ENCODE results near the gene DNAJC17. TPM values are rescaled to one million over a fixed set of nuclear protein-coding genes. Genes with fewer than 3 reads are reported as not detected.

DNAJC17 gene
- total and polyA plus RNA-seq, 8 donors, result 24.3 to 50.1 (median 42.1) TPM

GRCh38 chr15:40721701-40722100 lies 85.6 kb downstream of the DNAJC17 start:
- Histone ChIP-seq H3K4me1 (no peaks in the 10 kb centered on the region), H3K36me3 (peaks cover 0 to 8% of the 10 kb centered on the region in 2 donors), H3K4me3 (no peak overlapping the region), H3K27ac (no peak overlapping the region), H3K27me3 (no peaks in the 10 kb centered on the region), H3K9me3 (no peaks in the 10 kb centered on the region)
- no peak for ATAC-seq
- TF ChIP-seq, protein P1, sequence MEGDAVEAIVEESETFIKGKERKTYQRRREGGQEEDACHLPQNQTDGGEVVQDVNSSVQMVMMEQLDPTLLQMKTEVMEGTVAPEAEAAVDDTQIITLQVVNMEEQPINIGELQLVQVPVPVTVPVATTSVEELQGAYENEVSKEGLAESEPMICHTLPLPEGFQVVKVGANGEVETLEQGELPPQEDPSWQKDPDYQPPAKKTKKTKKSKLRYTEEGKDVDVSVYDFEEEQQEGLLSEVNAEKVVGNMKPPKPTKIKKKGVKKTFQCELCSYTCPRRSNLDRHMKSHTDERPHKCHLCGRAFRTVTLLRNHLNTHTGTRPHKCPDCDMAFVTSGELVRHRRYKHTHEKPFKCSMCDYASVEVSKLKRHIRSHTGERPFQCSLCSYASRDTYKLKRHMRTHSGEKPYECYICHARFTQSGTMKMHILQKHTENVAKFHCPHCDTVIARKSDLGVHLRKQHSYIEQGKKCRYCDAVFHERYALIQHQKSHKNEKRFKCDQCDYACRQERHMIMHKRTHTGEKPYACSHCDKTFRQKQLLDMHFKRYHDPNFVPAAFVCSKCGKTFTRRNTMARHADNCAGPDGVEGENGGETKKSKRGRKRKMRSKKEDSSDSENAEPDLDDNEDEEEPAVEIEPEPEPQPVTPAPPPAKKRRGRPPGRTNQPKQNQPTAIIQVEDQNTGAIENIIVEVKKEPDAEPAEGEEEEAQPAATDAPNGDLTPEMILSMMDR (IDR thresholded peaks at IDR 0.05), result no peak
- no peak for DNase-seq
- intact Hi-C loops (cut with DNase I), result no loop called here

DNA sequence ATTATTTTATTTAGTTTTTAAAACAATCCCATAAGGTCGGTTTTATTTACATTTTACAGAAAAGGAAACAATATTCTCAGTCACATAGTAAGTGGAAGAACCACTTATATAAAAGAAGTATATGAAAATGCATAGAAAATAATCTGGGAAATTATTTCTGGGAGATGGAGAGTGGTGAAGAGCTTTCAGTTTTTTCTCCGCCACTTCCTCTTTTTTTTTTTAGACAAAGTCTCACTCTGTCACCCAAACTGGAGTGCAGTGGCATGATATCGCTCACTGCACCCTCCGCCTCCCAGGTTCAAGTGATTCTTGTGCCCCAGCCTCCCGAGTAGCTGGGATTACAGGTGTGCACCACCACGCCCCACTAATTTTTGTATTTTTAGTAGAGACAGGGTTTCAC lies 91.1 kb downstream of the DNAJC17 start:
- TF ChIP-seq, protein P1 (IDR thresholded peaks at IDR 0.05), result no peak
- DNase-seq (no peak), ATAC-seq (no peak)
- Histone ChIP-seq H3K4me3 (no peak overlapping the region), H3K27ac (no peak overlapping the region), H3K4me1 (no peaks in the 10 kb centered on the region), H3K9me3 (no peaks in the 10 kb centered on the region), H3K36me3 (peaks cover 0 to 13% of the 10 kb centered on the region in 2 donors), H3K27me3 (no peaks in the 10 kb centered on the region)
- intact Hi-C loops (cut with DNase I), result no loop called here

Other genes with a start within 250 kb of the DNAJC17 start
- gene CCDC32, start 242.4 kb downstream of the DNAJC17 start, total RNA-seq, result 10 to 100 TPM; 19.4 to 29.5 TPM
- 10 to 100 TPM; 27.9 to 31.6 (median 29.0) TPM for gene CCDC32, start 242.4 kb downstream of the DNAJC17 start, polyA plus RNA-seq (ENCODE audit: insufficient read length in 6 of 6)
- gene RPUSD2, start 238.2 kb downstream of the DNAJC17 start, total RNA-seq, result 1 to 10 TPM; 5.8 to 6.6 TPM
- 10 to 100 TPM in 1 of 6 donors, 1 to 10 TPM in 5; 5.3 to 10.2 (median 8.1) TPM for gene RPUSD2, start 238.2 kb downstream of the DNAJC17 start, polyA plus RNA-seq (ENCODE audit: insufficient read length in 6 of 6)
- 1 to 10 TPM; 2.7 to 5.9 TPM for gene KNL1, start 213.2 kb downstream of the DNAJC17 start, total RNA-seq
- gene KNL1, start 213.2 kb downstream of the DNAJC17 start, polyA plus RNA-seq (ENCODE audit: insufficient read length in 6 of 6), result 10 to 100 TPM; 13.6 to 31.6 (median 20.0) TPM
- gene RAD51, start 112.3 kb downstream of the DNAJC17 start, total RNA-seq, result 1 to 10 TPM; 4.4 to 4.8 TPM
- 10 to 100 TPM in 5 of 6 donors, 1 to 10 TPM in 1; 8.9 to 15.6 (median 13.0) TPM for gene RAD51, start 112.3 kb downstream of the DNAJC17 start, polyA plus RNA-seq (ENCODE audit: insufficient read length in 6 of 6)
- gene RMDN3, start 52.2 kb downstream of the DNAJC17 start, total RNA-seq, result 10 to 100 TPM; 60.4 to 83.1 TPM
- 10 to 100 TPM; 30.8 to 40.1 (median 33.9) TPM for gene RMDN3, start 52.2 kb downstream of the DNAJC17 start, polyA plus RNA-seq (ENCODE audit: insufficient read length in 6 of 6)
- gene GCHFR, start 43.4 kb downstream of the DNAJC17 start, total RNA-seq, result 10 to 100 TPM; 42.1 to 61.5 TPM
- 10 to 100 TPM; 12.7 to 18.6 (median 15.7) TPM for gene GCHFR, start 43.4 kb downstream of the DNAJC17 start, polyA plus RNA-seq (ENCODE audit: insufficient read length in 6 of 6)
- under 1 TPM; 0.32 to 0.71 TPM for gene C15orf62, start 37.5 kb downstream of the DNAJC17 start, total RNA-seq
- 1 to 10 TPM; 3.2 to 4.6 (median 4.0) TPM for gene C15orf62, start 37.5 kb downstream of the DNAJC17 start, polyA plus RNA-seq (ENCODE audit: insufficient read length in 6 of 6)
- gene ZFYVE19, start 384 bp downstream of the DNAJC17 start, total RNA-seq, result 10 to 100 TPM; 23.6 to 26.2 TPM
- 10 to 100 TPM; 29.4 to 32.3 (median 30.6) TPM for gene ZFYVE19, start 384 bp downstream of the DNAJC17 start, polyA plus RNA-seq (ENCODE audit: insufficient read length in 6 of 6)
- under 1 TPM in 1 of 2 donors, not detected in 1; 0.47 TPM for gene PPP1R14D, start 21.2 kb upstream of the DNAJC17 start, total RNA-seq
- under 1 TPM; 0.20 to 0.50 (median 0.32) TPM for gene PPP1R14D, start 21.2 kb upstream of the DNAJC17 start, polyA plus RNA-seq (ENCODE audit: insufficient read length in 6 of 6)
- 100 to 1,000 TPM; 102 to 160 TPM for gene SPINT1, start 36.6 kb upstream of the DNAJC17 start, total RNA-seq
- gene SPINT1, start 36.6 kb upstream of the DNAJC17 start, polyA plus RNA-seq (ENCODE audit: insufficient read length in 6 of 6), result 10 to 100 TPM; 51.8 to 72.8 (median 63.6) TPM
- 1 to 10 TPM in 1 of 2 donors, under 1 TPM in 1; 0.55 to 1.5 TPM for gene RHOV, start 66.8 kb upstream of the DNAJC17 start, total RNA-seq
- under 1 TPM; 0.31 to 0.76 (median 0.53) TPM for gene RHOV, start 66.8 kb upstream of the DNAJC17 start, polyA plus RNA-seq (ENCODE audit: insufficient read length in 6 of 6)
- gene VPS18, start 87.0 kb upstream of the DNAJC17 start, total RNA-seq, result 10 to 100 TPM; 26.3 to 29.0 TPM
- 10 to 100 TPM in 5 of 6 donors, 1 to 10 TPM in 1; 9.2 to 13.7 (median 12.9) TPM for gene VPS18, start 87.0 kb upstream of the DNAJC17 start, polyA plus RNA-seq (ENCODE audit: insufficient read length in 6 of 6)
- 10 to 100 TPM; 10.4 to 18.1 TPM for gene DLL4, start 121.9 kb upstream of the DNAJC17 start, total RNA-seq
- 10 to 100 TPM; 15.9 to 23.7 (median 19.0) TPM for gene DLL4, start 121.9 kb upstream of the DNAJC17 start, polyA plus RNA-seq (ENCODE audit: insufficient read length in 6 of 6)
- 1 to 10 TPM; 3.5 to 5.8 TPM for gene CHAC1, start 146.0 kb upstream of the DNAJC17 start, total RNA-seq
- 1 to 10 TPM in 5 of 6 donors, under 1 TPM in 1; 0.78 to 1.6 (median 1.1) TPM for gene CHAC1, start 146.0 kb upstream of the DNAJC17 start, polyA plus RNA-seq (ENCODE audit: insufficient read length in 6 of 6)